Thoracic aorta (tissue), 2 donors: ENCODE results near the gene SLC29A2. TPM values are rescaled to one million over a fixed set of nuclear protein-coding genes. Genes with fewer than 3 reads are reported as not detected.

Experiments
- ATAC-seq: fragments of 150-250 bp; one replicate; pipeline ENCODE4 v1.8.0; 2017; ENCODE audit warnings: low read depth; ENCODE audit not compliant: insufficient number of reproducible peaks, low FRiP score
- DNase-seq: peaks from one replicate; pipeline ENCODE4 v3.0.0-alpha.2; 2020; ENCODE audit warnings: low spot score
- H3K27ac ChIP-seq, 2 donors: fragments of 200-600 bp; sonication (generic); 1 replicate in 1 of 2; 2 replicates in 1 of 2; pipeline ENCODE4 v1.5.1; 2016; ENCODE audit warnings: mild to moderate bottlenecking in 2 of 2, moderate library complexity in 2 of 2
- H3K27me3 ChIP-seq: fragments of 200-600 bp; sonication (generic); replicated peaks from 2 replicates; pipeline ENCODE4 v1.6.0; 2016; ENCODE audit warnings: mild to moderate bottlenecking; ENCODE audit not compliant: insufficient read depth
- H3K36me3 ChIP-seq: fragments of 200-600 bp; sonication (generic); one replicate; pipeline ENCODE4 v1.5.1; 2016
- H3K4me1 ChIP-seq, 2 donors: fragments of 200-600 bp; sonication (generic); 1 replicate in 1 of 2; 2 replicates in 1 of 2; pipeline versions ENCODE4 v1.5.1 to v1.6.0; 2016; ENCODE audit warnings: low read depth in 2 of 2, mild to moderate bottlenecking in 1 of 2; ENCODE audit not compliant: control insufficient read depth in 1 of 2
- H3K4me3 ChIP-seq: fragments of 200-600 bp; sonication (generic); 2 replicates; pipeline ENCODE4 v1.5.1; 2016; ENCODE audit warnings: mild to moderate bottlenecking
- H3K9me3 ChIP-seq: fragments of 200-600 bp; sonication (generic); 2 replicates; pipeline ENCODE4 v1.5.1; 2016
- CTCF ChIP-seq: fragments of 200-600 bp; sonication (generic); IDR thresholded peaks from one replicate; pipeline ENCODE4 v1.5.1; 2019; ENCODE audit warnings: antibody characterized with exemption
- total RNA-seq, 2 donors: library from RNA; depleted of rRNA; stranded (reverse); fragments of >200 nt; gene quantifications; one replicate each; pipeline versions ENCODE4 v1.1.0 to v1.2.3, GENCODE V29; 2016

The SLC29A2 gene
- total RNA-seq, 2 donors from 2014 or later = 2.5 to 3.0 TPM

- H3K9me3 ChIP-seq = no peaks in the 10 kb centered on the region
- H3K4me1 ChIP-seq = peaks cover 13 to 27% of the 10 kb centered on the region in 2 donors
- TF ChIP-seq CTCF = no peak
- no peak overlapping the region for H3K27ac ChIP-seq
- no peak for DNase-seq
- H3K4me3 ChIP-seq = no peak overlapping the region
- no peak for ATAC-seq
- H3K36me3 ChIP-seq = peaks cover under 1% of the 10 kb centered on the region
- no peaks in the 10 kb centered on the region for H3K27me3 ChIP-seq
Measured at GRCh38 chr11:66333220-66333877, 38.2 kb downstream of the SLC29A2 start.

- H3K9me3 ChIP-seq = no peaks in the 10 kb centered on the region
- H3K4me3 ChIP-seq = no peak overlapping the region
- ATAC-seq = no peak
Measured at GRCh38 chr11:66332371-66333219, 39.0 kb downstream of the SLC29A2 start.

GRCh38 chr11:66331542-66332370, 39.8 kb downstream of the SLC29A2 start:
- Histone ChIP-seq H3K27ac (no peak overlapping the region), H3K9me3 (no peaks in the 10 kb centered on the region), H3K4me3 (no peak overlapping the region), H3K4me1 (peaks cover 12 to 25% of the 10 kb centered on the region in 2 donors), H3K36me3 (no peaks in the 10 kb centered on the region), H3K27me3 (no peaks in the 10 kb centered on the region)
- no peak for DNase-seq
- ATAC-seq = no peak
- no peak for TF ChIP-seq CTCF

More at GRCh38 chr11:66332371-66333219, 39.0 kb downstream of the SLC29A2 start:
- H3K4me1 ChIP-seq = peaks cover 13 to 28% of the 10 kb centered on the region in 2 donors
- H3K27ac ChIP-seq = no peak overlapping the region
- H3K36me3 ChIP-seq = no peaks in the 10 kb centered on the region
- TF ChIP-seq CTCF = no peak
- no peaks in the 10 kb centered on the region for H3K27me3 ChIP-seq
- no peak for DNase-seq

GRCh38 chr11:66330931-66331330, 40.6 kb downstream of the SLC29A2 start:
- no peaks in the 10 kb centered on the region for H3K9me3 ChIP-seq
- H3K27ac ChIP-seq = no peak overlapping the region
- no peaks in the 10 kb centered on the region for H3K27me3 ChIP-seq
- H3K4me3 ChIP-seq = no peak overlapping the region
- peaks cover 8 to 24% of the 10 kb centered on the region in 2 donors for H3K4me1 ChIP-seq
- no peak for TF ChIP-seq CTCF
- no peak for DNase-seq
- no peak for ATAC-seq
- H3K36me3 ChIP-seq = no peaks in the 10 kb centered on the region
